ENCODE results near the gene POLR3A.

Gene POLR3A

GRCh38 chr10:77970869-77971803, 58.2 kb downstream of the POLR3A start:
- DNase-seq (ENCODE audit: low read depth), result peak; percentile 87
- in situ Hi-C loops (cut with HindIII; ENCODE audit: low sequenced_read_pairs), result no loop called here
- TF ChIP-seq CTCF (IDR thresholded peaks at IDR 0.05; ENCODE audit: low read depth, low read length, missing control alignments), result no peak
- H3K4me3 ChIP-seq (ENCODE audit: low read depth, low read length), result no peak overlapping the region

- in situ Hi-C loops (cut with HindIII; ENCODE audit: low sequenced_read_pairs), result no loop called here
- no peak for TF ChIP-seq CTCF (IDR thresholded peaks at IDR 0.05; ENCODE audit: low read depth, low read length, missing control alignments)
- no peak overlapping the region for H3K4me3 ChIP-seq (ENCODE audit: low read depth, low read length)
- DNase-seq (ENCODE audit: low read depth), result no peak
Observed at GRCh38 chr10:77969114-77969513, 60.2 kb downstream of the POLR3A start.

- DNase-seq (ENCODE audit: low read depth), result no peak
- no peak for TF ChIP-seq CTCF (IDR thresholded peaks at IDR 0.05; ENCODE audit: low read depth, low read length, missing control alignments)
- in situ Hi-C loops (cut with HindIII; ENCODE audit: low sequenced_read_pairs), result no loop called here
- H3K4me3 ChIP-seq (ENCODE audit: low read depth, low read length), result no peak overlapping the region
Observed at GRCh38 chr10:77967611-77968022, 61.7 kb downstream of the POLR3A start.

- no peak overlapping the region for H3K4me3 ChIP-seq (ENCODE audit: low read depth, low read length)
- DNase-seq (ENCODE audit: low read depth), result no peak
- no peak for TF ChIP-seq CTCF (IDR thresholded peaks at IDR 0.05; ENCODE audit: low read depth, low read length, missing control alignments)
- in situ Hi-C loops (cut with HindIII; ENCODE audit: low sequenced_read_pairs), result no loop called here
Observed at GRCh38 chr10:77965294-77965693, 64.0 kb downstream of the POLR3A start.

- H3K4me3 ChIP-seq (ENCODE audit: low read depth, low read length), result no peak overlapping the region
- no peak for TF ChIP-seq CTCF (IDR thresholded peaks at IDR 0.05; ENCODE audit: low read depth, low read length, missing control alignments)
- in situ Hi-C loops (cut with HindIII; ENCODE audit: low sequenced_read_pairs), result no loop called here
- no peak for DNase-seq (ENCODE audit: low read depth)
Observed at GRCh38 chr10:77964811-77965210, 64.5 kb downstream of the POLR3A start.

- no peak overlapping the region for H3K4me3 ChIP-seq (ENCODE audit: low read depth, low read length)
- TF ChIP-seq CTCF (IDR thresholded peaks at IDR 0.05; ENCODE audit: low read depth, low read length, missing control alignments), result no peak
- in situ Hi-C loops (cut with HindIII; ENCODE audit: low sequenced_read_pairs), result no loop called here
- DNase-seq (ENCODE audit: low read depth), result no peak
Observed at GRCh38 chr10:77963901-77964300, 65.4 kb downstream of the POLR3A start.

Data from astrocyte of the cerebellum (primary cell).